ENCODE data around the gene CLCN6. TPM values are rescaled to one million over a fixed set of nuclear protein-coding genes. Genes with fewer than 3 reads are reported as not detected.
"Not testable (repeated sequence)": the region's sequence is repeated elsewhere in the genome, so short reads cannot be mapped to it uniquely, and the experiment has no call there.

CLCN6 gene
- total RNA-seq, 4 donors from 2014 or later = 14.0 to 184 (median 30.7) TPM

- 94% methylated on average over 21 of the region's 21 CpGs; no CpG with 5 or more reads in 1 of the 2 donors for WGBS, 2 donors (ENCODE audit: low coverage in 1 of 2)
- H3K4me3 ChIP-seq = no peak overlapping the region
Observed at GRCh38 chr1:11800756-11801433, 5.1 kb upstream of the CLCN6 start.

GRCh38 chr1:11802616-11802972 is 3.4 kb upstream of the CLCN6 start:
- WGBS, 2 donors (ENCODE audit: low coverage in 1 of 2) = 31 to 32% methylated on average over 6 of the region's 6 CpGs
- H3K4me3 ChIP-seq = peak overlapping the region; percentile 32 to 59 (median 43)

More at GRCh38 chr1:11800756-11801433, 5.1 kb upstream of the CLCN6 start:
- Histone ChIP-seq H3K36me3 (peaks cover 0 to 12% (median 3%) of the 10 kb centered on the region in 4 donors), H3K4me1 (peaks cover 11 to 32% (median 27%) of the 10 kb centered on the region in 4 donors), H3K27ac (no peak overlapping the region), H3K9me3 (no peaks in the 10 kb centered on the region), H3K27me3 (no peaks in the 10 kb centered on the region)
- TF ChIP-seq EP300 (IDR thresholded peaks at IDR 0.05; ENCODE audit: low read depth) (no peak), POLR2AphosphoS5 (IDR thresholded peaks at IDR 0.05) (no peak), POLR2A (IDR thresholded peaks at IDR 0.05) (no peak), CTCF (IDR thresholded peaks at IDR 0.05) (no peak)
- in situ Hi-C loops (cut with MboI; ENCODE audit: low pct_ligation_motif_present in 1 of 4, low pct_unique_long_range_greater_than_20kb in 1 of 4, low sequenced_read_pairs in 3 of 4) (no loop called here), intact Hi-C loops (cut with DNase I; ENCODE audit: low total_unique reads) (loop anchor here (10.0 kb wide), 1 partner anchor 66 kb away; the partner anchor contains the start of gene AGTRAP)
- no peak for DNase-seq

GRCh38 chr1:11802973-11803885 is 2.8 kb upstream of the CLCN6 start:
- DNase-seq = peak; percentile 92
- Histone ChIP-seq H3K9me3 (no peaks in the 10 kb centered on the region), H3K27ac (peak overlapping the region; percentile 94 to 98 (median 96)), H3K4me3 (peak overlapping the region; percentile 32 to 59 (median 43)), H3K4me1 (peaks cover 23 to 50% (median 39%) of the 10 kb centered on the region in 4 donors), H3K36me3 (peaks cover 0 to 8% (median 0%) of the 10 kb centered on the region in 4 donors), H3K27me3 (no peaks in the 10 kb centered on the region)
- TF ChIP-seq POLR2AphosphoS5 (IDR thresholded peaks at IDR 0.05) = peak in 2 of 3 donors; percentile 76 to 84
- TF ChIP-seq CTCF (IDR thresholded peaks at IDR 0.05) = no peak
- peak; percentile 21 for TF ChIP-seq POLR2A (IDR thresholded peaks at IDR 0.05)
- intact Hi-C loops (cut with DNase I; ENCODE audit: low total_unique reads) = loop anchor here (10.0 kb wide), 1 partner anchor 68 kb away; the partner anchor contains the start of gene AGTRAP
- in situ Hi-C loops (cut with MboI; ENCODE audit: low pct_ligation_motif_present in 1 of 4, low pct_unique_long_range_greater_than_20kb in 1 of 4, low sequenced_read_pairs in 3 of 4) = no loop called here
- WGBS, 2 donors (ENCODE audit: low coverage in 1 of 2) = 0 to 15% methylated on average over 1 to 28 of the region's 28 CpGs

More at GRCh38 chr1:11802616-11802972, 3.4 kb upstream of the CLCN6 start:
- TF ChIP-seq POLR2A (IDR thresholded peaks at IDR 0.05) = no peak
- no peak for TF ChIP-seq POLR2AphosphoS5 (IDR thresholded peaks at IDR 0.05)
- no peak for TF ChIP-seq CTCF (IDR thresholded peaks at IDR 0.05)
- TF ChIP-seq EP300 (IDR thresholded peaks at IDR 0.05; ENCODE audit: low read depth) = no peak
- intact Hi-C loops (cut with DNase I; ENCODE audit: low total_unique reads) = loop anchor here (10.0 kb wide), 1 partner anchor 68 kb away; the partner anchor contains the start of gene AGTRAP
- H3K36me3 ChIP-seq = peaks cover 0 to 8% (median 0%) of the 10 kb centered on the region in 4 donors
- no peaks in the 10 kb centered on the region for H3K9me3 ChIP-seq
- no peaks in the 10 kb centered on the region for H3K27me3 ChIP-seq
- H3K27ac ChIP-seq = peak overlapping the region; percentile 94 to 98 (median 96)
- in situ Hi-C loops (cut with MboI; ENCODE audit: low pct_ligation_motif_present in 1 of 4, low pct_unique_long_range_greater_than_20kb in 1 of 4, low sequenced_read_pairs in 3 of 4) = no loop called here
- H3K4me1 ChIP-seq = peaks cover 21 to 44% (median 37%) of the 10 kb centered on the region in 4 donors
- DNase-seq = no peak

GRCh38 chr1:11803924-11804665 is 1.9 kb upstream of the CLCN6 start:
- H3K36me3 ChIP-seq; in situ Hi-C loops (cut with MboI; ENCODE audit: low pct_ligation_motif_present in 1 of 4, low pct_unique_long_range_greater_than_20kb in 1 of 4, low sequenced_read_pairs in 3 of 4); DNase-seq; H3K27me3 ChIP-seq; H3K9me3 ChIP-seq: not testable (repeated sequence)
- peak overlapping the region in 2 of 4 donors; percentile 33 to 67 for H3K4me3 ChIP-seq
- 65% methylated on average over 9 of the region's 9 CpGs; no CpG with 5 or more reads in 1 of the 2 donors for WGBS, 2 donors (ENCODE audit: low coverage in 1 of 2)
- H3K27ac ChIP-seq = peak overlapping the region; percentile 94 to 98 (median 96)
- H3K4me1 ChIP-seq = peaks cover 23 to 58% (median 39%) of the 10 kb centered on the region in 4 donors
- intact Hi-C loops (cut with DNase I; ENCODE audit: low total_unique reads) = loop anchor here (10.0 kb wide), 1 partner anchor 69 kb away; the partner anchor contains the start of gene AGTRAP
